Mammary epithelial cell (primary cell): ENCODE measurements around the gene CXCR6.

Experiments used
- CTCF ChIP-seq, 2 donors: IDR thresholded peaks in 1 of 2; conservative IDR thresholded peaks in 1 of 2; 2 replicates each; pipeline ENCODE4 v1.5.1; 2011 to 2012; ENCODE audit warnings: inconsistent platforms in 2 of 2, low read length in 2 of 2, mild to moderate bottlenecking in 2 of 2, control low read depth in 1 of 2, low read depth in 1 of 2; ENCODE audit not compliant: insufficient read depth in 1 of 2; ENCODE audit errors: extremely low read depth in 1 of 2
- EZH2 ChIP-seq: IDR thresholded peaks from 2 replicates; pipeline ENCODE4 v1.6.1; 2012; ENCODE audit warnings: low read length, inconsistent platforms, borderline replicate concordance

- TF ChIP-seq CTCF (conservative IDR thresholded peaks at IDR 0.05 in 1 of 2, IDR thresholded peaks at IDR 0.05 in 1 of 2; ENCODE audit: extremely low read depth in 1 of 2, insufficient read depth in 1 of 2, low read depth in 1 of 2, low read length in 2 of 2) (no peak), EZH2 (no peak)
Measured at GRCh38 chr3:45948881-45949280, 5.6 kb downstream of the CXCR6 start.
